ENCODE measurements around the gene RBM6.

DNA sequence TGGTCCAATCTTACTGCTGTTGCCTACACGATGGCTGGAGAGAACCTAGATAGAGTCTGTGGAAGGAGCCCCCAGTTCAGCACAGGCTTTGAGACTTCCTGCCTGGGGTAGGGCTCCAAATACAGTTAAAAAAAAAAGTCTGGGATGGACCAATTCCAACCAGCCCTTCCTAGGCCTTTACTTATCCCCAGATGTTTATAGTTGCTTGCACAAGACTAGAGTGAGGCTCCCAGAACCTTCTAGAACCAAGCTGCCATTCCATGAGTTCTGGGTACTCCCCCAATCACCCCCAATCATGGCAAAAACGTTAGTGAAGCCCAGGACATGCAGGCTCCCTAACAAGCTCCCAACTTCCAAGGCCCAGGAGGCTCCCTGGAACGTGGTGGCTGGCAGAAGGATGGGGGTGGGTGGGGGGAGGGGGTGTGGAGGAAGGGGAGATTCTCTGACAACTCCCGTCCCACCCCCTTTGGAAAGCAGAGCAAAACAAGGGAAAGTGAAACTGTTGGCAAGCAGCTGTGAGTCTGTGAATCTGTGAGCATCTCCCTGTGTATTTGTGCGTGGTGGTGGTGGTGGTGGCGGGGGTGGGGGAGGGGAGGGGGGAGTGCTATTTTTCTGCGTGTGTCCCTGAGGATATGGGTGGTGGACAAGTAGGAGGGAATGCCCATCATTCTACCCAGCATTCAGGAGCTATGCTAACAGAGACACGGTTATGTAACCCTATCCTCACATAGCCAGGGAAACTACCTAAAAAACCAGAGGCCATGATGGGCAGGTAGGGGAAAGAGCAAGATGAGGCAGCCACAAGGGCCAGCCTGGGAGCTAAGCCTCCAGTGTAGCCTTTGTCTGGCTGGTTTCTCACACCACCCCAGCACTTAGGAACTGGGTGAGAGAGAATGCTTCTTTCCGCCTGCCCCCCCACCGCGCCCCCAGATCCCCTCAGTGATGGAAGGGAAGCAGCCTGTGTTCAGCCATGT, 38.3 kb upstream of the RBM6 start:
- TF ChIP-seq, protein P1, sequence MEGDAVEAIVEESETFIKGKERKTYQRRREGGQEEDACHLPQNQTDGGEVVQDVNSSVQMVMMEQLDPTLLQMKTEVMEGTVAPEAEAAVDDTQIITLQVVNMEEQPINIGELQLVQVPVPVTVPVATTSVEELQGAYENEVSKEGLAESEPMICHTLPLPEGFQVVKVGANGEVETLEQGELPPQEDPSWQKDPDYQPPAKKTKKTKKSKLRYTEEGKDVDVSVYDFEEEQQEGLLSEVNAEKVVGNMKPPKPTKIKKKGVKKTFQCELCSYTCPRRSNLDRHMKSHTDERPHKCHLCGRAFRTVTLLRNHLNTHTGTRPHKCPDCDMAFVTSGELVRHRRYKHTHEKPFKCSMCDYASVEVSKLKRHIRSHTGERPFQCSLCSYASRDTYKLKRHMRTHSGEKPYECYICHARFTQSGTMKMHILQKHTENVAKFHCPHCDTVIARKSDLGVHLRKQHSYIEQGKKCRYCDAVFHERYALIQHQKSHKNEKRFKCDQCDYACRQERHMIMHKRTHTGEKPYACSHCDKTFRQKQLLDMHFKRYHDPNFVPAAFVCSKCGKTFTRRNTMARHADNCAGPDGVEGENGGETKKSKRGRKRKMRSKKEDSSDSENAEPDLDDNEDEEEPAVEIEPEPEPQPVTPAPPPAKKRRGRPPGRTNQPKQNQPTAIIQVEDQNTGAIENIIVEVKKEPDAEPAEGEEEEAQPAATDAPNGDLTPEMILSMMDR (conservative IDR thresholded peaks at IDR 0.05) = no peak
- no peak for TF ChIP-seq EZH2 (IDR thresholded peaks at IDR 0.05; ENCODE audit: low read depth)

Measured in PC-9 (cell line).